Measurements from ENCODE around the gene SASH3.

DNA sequence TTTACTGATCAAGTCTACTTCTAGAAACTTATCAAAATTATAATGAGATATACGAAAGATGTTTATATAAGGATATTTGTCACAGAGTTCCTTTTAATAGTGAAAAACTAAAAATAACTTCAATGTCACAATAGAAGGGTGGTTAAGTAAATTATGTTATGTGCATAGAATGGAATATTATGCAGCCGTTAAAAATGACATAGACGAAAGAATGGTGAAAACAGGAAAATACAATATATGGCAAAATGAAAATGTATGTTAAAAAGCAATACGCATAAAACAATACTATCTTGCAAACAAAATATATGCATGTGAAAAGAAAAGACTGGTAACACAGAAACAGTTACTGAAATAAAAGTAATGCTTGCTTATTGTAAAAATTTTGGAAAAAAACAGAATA is 44.9 kb downstream of the SASH3 start:
- TF ChIP-seq, protein P1, sequence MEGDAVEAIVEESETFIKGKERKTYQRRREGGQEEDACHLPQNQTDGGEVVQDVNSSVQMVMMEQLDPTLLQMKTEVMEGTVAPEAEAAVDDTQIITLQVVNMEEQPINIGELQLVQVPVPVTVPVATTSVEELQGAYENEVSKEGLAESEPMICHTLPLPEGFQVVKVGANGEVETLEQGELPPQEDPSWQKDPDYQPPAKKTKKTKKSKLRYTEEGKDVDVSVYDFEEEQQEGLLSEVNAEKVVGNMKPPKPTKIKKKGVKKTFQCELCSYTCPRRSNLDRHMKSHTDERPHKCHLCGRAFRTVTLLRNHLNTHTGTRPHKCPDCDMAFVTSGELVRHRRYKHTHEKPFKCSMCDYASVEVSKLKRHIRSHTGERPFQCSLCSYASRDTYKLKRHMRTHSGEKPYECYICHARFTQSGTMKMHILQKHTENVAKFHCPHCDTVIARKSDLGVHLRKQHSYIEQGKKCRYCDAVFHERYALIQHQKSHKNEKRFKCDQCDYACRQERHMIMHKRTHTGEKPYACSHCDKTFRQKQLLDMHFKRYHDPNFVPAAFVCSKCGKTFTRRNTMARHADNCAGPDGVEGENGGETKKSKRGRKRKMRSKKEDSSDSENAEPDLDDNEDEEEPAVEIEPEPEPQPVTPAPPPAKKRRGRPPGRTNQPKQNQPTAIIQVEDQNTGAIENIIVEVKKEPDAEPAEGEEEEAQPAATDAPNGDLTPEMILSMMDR (IDR thresholded peaks at IDR 0.05), result no peak
- TF ChIP-seq POLR2A (IDR thresholded peaks at IDR 0.05), result no peak
